Activated T-helper 1 cell treated with Interleukin-2 at 50 U/mL for 16 hours (primary cell): ENCODE results near the gene INSM1.
"Not testable (repeated sequence)": the region's sequence is repeated elsewhere in the genome, so short reads cannot be mapped to it uniquely, and the experiment has no call there.

Experiments used
- DNase-seq: peaks from one replicate; pipeline ENCODE4 v3.0.0-alpha.2; 2020; ENCODE audit warnings: low read depth

The INSM1 gene, protein sequence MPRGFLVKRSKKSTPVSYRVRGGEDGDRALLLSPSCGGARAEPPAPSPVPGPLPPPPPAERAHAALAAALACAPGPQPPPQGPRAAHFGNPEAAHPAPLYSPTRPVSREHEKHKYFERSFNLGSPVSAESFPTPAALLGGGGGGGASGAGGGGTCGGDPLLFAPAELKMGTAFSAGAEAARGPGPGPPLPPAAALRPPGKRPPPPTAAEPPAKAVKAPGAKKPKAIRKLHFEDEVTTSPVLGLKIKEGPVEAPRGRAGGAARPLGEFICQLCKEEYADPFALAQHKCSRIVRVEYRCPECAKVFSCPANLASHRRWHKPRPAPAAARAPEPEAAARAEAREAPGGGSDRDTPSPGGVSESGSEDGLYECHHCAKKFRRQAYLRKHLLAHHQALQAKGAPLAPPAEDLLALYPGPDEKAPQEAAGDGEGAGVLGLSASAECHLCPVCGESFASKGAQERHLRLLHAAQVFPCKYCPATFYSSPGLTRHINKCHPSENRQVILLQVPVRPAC

DNA sequence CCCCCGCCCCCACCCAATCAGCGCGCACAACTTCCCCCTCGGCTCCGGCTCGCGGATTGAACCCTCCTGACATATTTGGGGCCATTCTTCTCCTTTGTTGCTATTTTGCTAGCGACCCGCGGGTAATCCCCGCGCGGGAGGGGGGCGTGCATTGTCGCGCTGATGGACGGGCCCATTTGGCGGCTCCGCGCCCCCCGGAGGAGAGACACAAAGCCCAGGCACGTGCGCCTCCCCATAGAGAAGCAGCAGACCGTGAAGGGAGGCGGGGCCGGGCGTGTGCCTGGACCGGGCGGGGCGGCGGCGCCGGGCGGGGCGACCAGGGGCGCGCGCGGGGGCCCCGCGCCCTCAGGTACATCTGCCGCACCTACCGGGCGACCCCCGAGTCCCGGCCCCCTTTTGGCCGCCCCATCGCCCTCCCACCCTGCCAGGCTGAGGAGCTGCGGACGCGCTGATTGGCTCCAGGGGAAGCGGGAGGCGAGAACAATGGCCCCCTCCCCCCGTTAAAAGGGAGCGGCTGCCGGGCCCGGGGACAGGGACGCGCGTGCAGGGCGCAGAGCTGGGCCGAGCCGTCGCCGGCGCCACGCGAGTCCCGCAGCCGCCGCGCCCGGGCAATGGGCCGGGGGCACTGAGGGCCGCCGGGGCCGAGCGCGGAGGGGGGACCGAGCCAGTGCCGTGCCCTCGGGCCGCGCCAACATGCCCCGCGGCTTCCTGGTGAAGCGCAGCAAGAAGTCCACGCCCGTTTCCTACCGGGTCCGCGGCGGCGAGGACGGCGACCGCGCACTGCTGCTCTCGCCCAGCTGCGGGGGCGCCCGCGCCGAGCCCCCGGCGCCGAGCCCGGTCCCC, at the start of gene INSM1:
Gene INSM1 (plus strand): TSS at position 530 of the 843 bp plus-strand sequence. CDS start 164 bp downstream, at position 694.
- DNase-seq = no peak

DNA sequence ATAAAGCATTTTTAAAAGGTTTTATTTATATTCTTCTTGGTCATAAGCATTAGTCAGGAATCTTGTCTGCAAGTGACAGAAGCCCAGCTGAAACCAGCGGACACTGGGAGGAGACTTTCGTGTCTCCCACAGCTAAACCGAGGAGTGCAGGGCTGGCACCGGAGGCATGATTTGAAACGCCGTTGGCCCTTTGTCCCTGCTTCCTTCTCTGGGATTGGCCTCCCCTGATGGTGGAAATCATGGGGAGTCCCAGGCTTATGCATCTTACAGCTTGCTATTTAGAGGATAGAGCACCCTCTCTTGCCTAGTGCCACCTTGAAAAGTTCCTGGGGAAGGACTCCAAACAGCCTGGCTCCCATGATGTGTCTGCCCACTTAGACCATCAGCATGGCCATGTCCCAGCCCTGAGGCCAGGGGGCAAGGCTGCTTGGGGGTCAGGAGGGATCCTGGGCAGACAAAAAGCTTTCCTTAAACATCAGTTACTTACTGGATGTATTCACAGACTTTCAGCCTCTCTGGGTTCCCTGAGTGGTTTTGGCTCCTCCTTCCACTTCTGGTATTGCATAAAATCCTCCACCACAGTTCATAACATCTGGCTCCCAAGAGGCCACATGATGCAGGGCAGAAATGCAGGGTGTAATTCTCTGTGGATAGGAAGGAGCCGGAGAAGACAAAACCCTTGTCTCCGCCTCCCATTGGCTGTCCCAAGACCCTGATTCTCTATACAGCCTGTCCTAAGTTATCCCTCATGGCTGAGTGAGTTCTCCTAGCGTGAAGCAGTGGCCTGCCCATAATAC, 49.3 kb upstream of the INSM1 start:
- DNase-seq = no peak

DNA sequence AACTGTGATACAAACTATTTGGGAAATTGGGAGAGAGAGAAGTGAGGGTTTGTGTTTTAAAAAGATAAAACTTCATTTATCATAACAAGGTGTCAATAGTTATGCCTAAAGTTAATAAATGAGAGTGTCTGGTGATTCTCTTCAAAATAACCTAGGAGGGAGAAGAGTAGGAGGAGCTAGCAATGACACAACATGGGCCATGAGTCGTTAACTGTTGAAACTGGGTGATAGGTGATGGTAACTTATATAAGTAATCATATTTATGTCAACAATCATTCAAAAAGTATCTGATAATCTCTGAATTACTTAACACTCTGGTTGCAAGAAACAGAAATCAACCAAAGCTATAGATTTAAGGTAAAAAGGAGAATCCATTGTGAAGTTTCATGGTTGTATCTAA, 46.8 kb upstream of the INSM1 start:
- DNase-seq = no peak

DNA sequence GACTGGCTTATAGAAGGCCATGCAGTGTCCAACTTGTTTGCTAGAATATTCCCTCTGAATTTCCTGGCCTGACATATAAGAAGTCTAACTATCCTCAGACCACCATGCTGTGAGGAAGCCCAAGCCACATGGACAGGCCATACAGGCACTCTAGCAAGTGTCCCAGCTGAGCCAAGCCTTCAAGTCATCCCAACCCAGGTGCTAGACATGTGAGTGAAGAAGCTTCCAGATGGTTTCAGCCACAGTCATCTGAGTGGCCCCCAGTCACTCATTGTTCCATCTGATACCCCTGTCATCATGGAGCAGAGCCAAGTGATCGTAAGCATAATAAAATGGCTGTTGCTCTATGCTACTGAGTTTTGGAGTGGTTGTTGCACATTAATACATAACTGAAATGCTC, 46.0 kb upstream of the INSM1 start:
- no peak for DNase-seq

DNA sequence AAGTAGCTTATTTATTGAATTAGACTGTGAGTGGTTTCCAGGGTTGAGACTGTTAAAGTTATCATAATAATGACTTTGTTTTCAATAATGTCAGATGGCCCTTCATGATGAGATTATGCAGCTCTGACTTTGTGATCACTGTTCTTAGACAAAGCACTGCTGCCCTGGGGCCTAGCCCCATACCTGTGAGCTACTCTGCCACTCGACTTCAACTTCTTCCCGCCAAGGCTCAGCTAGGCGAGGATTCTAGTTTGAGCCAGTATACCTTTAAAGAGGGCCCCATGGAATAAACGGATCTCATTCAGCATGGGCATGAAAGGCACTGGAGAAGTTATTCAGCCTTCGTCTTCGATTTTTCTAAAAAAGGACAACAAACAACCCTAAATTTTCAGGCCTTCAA, 45.0 kb upstream of the INSM1 start:
- DNase-seq = no peak

DNA sequence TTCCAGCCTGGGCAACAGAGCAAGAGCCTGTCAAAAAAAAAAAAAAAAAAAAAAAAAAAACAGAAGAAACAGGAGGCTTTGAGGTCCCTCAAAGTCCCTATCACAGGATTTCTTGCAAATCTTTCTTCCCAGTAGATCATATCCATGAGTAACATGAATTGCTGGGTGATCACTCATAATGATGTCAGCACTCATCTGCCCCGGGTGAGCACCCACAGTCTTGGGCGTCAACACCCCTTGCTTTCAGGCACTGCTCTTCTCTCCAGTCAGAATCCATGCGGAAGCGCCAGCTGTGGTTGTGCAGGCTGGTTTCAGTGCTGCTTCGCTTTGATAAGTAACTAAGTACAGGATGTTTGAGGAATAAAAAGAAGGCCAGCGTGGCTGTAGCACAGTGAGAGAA, 40.2 kb upstream of the INSM1 start:
- no peak for DNase-seq

DNA sequence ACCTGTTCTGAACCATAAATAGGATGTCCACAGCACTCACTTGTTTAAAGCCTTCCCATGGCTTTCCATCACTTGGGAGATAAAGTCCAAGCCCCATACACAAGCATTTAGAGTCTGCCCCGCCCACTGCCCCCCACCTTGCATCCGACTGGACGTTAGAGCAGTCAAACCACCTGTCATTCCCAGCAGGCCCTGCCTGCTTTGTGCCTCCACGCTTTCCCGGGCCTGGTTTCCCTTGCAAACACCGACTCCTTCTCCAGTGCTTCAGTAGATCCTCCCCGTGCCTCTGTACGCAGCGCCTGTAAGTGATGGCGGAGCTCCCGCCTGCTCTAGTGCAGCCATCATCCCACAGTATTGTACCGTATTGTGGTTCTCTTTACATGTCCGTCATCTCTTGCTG, 38.3 kb upstream of the INSM1 start:
- DNase-seq = no peak

DNA sequence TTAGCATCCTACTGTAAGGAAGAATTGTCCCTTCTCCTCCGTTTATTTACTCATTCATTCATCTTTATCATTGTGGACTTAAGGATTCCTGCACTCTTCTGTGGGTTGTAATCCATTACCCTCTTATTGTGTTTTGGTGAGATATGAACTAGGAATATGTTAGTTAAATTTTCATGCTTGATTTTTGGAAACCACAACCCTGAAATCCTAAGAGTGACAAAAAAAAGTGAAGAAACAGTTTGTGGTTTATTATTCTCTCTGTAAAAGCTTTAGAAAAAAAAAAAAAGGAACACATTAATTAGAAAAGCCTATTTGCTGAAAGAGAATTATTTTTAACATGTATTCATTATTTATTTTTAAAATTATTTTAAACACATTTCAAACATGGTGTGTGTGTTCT, 36.7 kb upstream of the INSM1 start:
- no peak for DNase-seq

DNA sequence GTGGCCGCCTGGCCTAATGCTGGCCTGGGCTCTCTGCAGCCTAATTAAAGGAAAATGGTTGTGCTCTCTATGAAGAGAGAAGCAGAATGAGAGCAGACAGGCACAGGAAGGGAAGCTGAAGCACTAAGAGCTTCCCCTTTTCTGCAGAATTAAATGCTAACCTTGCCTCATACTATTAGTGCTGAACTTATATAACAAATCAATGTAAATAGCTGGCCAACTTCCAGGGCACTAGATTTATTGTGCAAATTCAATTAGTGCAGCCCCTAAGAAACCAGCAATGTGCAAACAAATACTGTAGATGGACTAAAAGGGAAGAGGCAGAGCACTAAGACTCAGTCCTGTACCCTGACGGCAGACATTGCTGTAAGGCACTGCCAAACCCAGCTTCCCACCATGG, 36.1 kb upstream of the INSM1 start:
- DNase-seq = no peak

DNA sequence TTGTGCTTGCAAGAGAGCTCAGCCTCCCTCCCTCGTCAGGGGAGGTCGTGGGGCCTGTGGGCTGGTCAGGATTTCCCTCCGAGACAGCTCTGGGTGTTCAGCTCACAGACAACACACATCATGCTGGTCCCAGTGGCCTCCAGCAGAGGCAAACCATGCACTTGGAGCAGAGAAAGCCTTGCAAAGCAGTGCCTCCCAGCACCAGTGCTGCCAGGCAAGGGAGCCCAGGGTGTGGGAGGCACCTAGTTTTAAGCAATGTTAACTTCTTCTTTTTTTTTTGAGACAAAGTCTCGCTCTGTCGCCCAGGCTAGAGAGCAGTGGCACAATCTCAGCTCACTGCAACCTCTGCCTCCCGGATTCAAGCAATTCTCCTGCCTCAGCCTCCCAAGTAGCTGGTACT, 34.0 kb upstream of the INSM1 start:
- no peak for DNase-seq

DNA sequence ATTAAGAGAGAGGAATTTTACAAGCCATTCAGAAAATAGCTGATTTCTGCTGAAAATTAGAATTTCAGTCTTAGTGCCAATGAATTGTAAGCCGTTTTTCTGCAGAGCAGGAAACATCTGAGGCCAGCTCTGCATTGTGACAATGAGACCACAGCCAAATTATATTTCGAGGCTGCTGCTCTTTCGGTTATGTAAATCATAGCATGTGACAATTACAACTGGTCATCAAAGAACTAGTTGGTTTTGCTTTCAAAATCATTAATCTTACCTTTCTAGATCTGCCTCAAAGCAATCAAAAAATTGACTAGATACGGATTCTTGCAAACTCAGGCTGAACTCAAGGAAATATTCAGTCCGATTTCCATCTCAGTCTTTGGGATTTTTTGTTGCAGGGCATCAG, 33.4 kb upstream of the INSM1 start:
- DNase-seq = no peak

DNA sequence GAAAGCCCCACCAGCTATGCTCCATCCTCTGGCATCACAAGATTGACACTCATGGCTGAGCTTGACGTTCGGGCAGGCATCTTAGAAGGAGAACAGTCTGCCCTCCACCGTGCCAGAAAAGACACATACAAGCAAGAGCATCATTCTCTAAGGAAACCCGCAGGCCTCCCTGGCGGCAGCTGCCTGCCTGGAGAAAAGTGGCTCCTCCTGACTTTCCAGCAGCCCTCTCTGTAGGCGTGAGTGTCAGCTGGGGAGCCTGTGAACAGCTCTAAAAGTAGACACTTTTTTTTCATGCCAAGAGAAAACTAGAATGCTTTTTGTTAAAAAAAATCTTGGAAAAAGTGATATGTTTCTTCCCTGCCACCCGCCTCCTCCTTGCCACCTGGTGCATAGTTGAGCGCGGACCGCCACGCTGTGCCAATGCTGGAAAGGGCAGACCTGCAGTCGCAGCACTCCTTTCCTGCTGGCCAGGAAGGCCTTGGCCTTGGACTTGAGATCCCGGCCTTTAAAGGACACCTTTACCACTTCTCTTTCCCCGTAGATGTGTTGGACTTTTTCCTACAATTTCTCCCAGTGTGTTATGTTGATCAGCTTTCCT, 29.7 kb upstream of the INSM1 start:
- DNase-seq = no peak

DNA sequence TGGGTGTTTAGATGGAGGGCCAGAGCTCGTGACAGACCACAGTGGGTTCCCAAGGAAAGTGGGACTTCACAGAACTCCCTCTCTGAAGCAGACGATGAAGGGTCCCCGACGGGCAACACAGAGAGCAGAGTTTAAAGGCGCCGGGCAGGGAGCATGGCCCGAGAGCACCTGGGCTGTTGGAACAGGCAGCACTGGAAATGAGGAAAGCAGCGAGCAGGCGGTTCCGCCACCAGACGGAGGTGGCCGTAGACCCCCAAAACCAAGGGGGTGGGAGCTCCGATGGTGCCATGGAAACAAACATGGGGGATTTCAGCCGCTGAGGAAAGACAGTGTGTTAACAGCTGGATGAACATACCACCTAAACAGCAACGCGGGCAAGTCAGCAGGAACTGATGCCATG, 27.5 kb upstream of the INSM1 start:
- DNase-seq = no peak

DNA sequence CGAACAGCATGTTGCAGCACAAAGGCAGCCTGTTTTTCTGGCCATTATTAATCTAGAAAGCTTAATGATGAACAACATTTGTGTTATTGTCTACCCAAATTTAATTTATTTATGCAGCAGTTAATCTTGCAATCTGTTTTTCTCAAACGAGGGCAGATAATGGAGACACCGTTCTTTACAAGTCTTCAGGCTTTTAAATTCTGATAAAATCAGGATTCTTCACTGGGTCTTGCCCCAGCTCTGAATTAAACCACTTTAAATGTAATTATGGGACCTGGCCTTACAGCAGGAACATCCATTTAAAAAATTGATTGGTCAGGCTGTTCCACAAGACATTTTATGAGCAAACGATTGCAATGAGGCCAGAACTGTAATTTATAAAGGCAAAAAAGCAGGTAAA, 26.5 kb upstream of the INSM1 start:
- DNase-seq = no peak

DNA sequence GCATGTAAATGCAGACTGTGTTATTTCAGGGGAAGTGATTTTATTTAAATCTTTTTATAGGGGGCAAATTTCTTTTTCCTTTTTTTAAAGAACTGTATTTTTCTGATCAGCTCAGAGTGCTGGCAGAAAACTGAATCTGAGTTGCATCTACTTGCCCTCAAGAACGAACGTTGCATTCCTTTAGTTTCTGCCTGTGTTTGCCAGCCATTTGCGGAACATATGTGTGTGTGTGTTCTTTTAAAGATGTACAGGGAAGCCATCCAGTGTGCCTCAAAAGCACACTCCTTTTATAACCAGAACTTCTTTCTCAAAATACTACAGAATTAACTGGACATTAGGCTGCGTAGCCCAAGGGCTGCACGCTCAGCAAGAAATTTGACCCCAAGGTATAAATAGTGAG, 25.8 kb upstream of the INSM1 start:
- no peak for DNase-seq

DNA sequence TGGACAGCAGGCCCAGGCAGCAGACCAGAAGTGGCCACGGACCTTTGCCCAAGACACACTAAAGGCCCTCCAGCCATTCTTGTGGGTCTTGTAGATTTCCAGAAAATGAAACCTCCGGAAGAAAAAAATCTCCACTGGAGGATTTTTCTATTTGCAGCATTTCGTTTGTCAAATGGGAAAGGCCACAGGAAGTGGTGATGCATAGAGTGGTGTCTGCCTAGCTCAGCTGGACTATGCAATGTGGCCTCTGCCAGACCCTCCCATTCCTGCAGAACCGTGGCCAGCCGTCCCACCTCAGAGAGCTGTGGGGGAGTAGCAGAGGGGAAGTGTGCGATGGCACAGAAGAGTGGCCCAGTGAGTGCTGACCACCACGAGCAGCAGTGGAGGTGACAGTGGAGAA, 24.0 kb upstream of the INSM1 start:
- DNase-seq = no peak

DNA sequence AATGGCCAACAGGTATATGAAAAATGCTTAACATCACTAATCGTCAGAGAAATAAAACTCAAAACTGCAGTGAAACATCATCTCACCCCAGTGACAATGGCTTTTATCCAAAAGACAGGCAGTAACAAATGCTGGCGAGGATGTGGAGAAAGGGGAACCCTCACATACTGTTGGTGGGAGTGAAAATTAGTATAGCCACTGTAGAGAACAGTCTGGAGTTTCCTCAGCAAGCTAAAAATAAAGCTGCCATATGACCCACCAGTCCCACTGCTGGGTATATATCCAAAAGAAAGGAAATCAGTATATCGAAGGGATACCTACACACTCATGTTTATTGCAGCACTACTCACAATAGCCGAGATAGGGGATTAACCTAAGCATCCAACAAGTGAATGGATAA, 23.4 kb upstream of the INSM1 start:
- no peak for DNase-seq

DNA sequence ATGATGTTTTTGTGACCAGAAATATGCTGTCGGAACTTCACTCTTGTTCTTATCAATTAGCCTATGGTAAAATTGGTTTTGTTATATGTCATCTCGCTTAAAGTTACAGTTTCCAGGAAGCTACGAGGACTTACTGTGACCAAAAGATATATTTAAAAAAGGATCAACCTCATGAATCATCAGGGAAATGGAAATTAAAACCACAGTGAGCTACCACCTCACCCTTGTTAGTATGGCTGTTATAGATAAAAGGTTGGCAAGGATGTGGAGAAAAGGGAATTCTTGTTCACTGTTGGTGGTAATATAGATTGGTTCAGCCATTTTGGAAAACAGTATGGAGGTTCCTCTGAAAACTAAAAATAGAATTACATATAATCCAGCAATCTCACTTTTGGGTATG, 14.3 kb upstream of the INSM1 start:
- DNase-seq = no peak

DNA sequence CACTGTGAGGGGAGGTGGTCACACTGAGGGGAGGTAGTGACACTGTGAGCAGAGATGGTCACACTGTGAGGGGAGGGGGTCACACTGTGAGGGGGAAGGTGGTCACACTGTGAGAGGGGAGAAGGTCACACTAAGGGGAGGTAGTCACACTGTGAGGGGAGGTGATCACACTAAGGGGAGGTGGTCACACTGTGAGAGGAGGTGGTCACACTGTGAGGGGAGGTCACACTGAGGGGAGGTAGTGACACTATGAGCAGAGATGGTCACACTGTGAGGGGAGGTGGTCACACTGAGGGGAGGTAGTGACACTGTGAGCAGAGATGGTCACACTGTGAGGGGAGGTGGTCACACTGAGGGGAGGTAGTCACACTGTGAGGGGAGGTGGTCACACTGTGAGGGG, 12.4 kb upstream of the INSM1 start:
- not testable (repeated sequence) for DNase-seq

DNA sequence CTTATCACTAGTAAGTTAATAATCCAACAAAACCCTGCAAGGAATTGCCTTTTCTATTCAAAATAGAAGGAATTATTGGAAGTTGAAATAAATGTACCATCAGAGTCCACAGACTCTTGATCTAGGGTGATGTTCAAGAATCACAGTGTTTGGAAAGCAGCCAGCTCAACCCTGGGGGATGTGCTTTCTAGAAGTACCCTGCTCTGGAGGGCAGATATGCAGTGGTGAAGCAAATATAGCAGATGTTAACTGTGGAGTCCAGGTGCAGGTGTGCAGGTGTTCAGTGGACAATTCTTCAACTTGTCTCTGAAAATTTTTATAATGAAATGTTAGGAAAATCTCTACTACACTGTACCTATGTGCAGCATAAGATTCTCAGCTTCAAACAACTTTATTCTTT, 9.1 kb upstream of the INSM1 start:
- no peak for DNase-seq

DNA sequence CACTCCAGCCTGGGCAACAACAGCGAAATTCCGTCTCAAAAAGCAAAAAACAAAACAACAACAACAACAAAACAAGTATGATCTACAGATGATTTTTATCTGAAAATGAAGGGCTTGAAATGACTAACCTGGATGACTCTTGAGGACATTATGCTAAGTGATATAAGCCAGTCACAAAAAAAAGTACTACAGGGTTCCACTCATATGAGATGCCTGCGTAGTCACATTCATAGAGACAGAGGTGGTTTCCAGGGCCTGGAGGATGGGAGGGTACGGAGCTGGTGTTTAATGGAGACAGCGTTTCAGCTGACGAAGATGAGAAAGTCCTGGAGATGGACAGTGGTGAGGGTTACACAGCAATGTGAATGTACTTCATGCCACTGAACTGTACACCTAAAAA, 8.3 kb upstream of the INSM1 start:
- no peak for DNase-seq

DNA sequence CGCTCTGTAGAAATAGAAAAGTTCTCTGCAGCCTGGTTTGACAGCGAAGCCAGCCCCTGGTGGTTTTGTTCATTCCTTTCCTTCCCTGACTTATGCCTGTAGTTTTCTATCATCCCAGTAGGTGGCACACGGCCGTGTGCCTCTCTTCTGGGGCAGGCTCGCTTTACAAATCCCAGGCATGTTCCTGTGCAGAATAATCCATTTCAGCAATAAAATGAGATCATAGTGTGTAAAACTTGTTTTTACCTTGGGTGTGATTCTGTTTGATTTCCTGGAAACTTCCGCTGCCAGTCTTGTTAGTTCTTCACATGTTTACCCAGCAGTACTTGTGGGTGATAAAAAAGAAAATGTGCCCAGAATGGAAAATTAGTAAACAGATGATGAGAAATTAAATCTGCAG, 7.4 kb upstream of the INSM1 start:
- DNase-seq = no peak
